ENCODE data around the gene ALPK3.

DNA sequence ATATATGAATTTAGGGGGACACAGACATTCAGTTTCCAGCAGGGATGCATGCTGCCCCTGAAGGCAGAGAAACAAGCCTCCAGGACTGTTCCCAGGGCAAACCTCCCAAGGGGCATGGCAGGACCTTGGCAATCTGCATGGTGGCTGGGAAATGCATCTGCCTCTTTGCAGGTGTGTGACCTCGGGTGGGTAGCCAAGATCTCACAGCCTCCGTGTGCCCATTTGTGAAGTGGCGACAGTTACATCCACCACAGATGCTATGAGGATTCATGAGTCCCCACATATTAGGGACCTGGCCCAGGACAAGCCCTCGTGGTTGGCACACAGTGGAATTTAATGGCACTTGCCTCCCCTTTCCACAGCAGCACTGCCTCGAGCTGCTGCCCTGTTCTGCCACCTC lies 97.2 kb downstream of the ALPK3 start:
- TF ChIP-seq, protein P1, sequence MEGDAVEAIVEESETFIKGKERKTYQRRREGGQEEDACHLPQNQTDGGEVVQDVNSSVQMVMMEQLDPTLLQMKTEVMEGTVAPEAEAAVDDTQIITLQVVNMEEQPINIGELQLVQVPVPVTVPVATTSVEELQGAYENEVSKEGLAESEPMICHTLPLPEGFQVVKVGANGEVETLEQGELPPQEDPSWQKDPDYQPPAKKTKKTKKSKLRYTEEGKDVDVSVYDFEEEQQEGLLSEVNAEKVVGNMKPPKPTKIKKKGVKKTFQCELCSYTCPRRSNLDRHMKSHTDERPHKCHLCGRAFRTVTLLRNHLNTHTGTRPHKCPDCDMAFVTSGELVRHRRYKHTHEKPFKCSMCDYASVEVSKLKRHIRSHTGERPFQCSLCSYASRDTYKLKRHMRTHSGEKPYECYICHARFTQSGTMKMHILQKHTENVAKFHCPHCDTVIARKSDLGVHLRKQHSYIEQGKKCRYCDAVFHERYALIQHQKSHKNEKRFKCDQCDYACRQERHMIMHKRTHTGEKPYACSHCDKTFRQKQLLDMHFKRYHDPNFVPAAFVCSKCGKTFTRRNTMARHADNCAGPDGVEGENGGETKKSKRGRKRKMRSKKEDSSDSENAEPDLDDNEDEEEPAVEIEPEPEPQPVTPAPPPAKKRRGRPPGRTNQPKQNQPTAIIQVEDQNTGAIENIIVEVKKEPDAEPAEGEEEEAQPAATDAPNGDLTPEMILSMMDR (IDR thresholded peaks at IDR 0.05; ENCODE audit: extremely low read depth in 1 of 2, insufficient read depth in 1 of 2, low read depth in 1 of 2, low read length in 2 of 2) = no peak
- TF ChIP-seq POLR2AphosphoS5 (IDR thresholded peaks at IDR 0.05; ENCODE audit: insufficient read depth, low read depth, low read length) (no peak), EZH2 (IDR thresholded peaks at IDR 0.05; ENCODE audit: borderline replicate concordance, low read depth, low read length, severe bottlenecking) (no peak), JUN (IDR thresholded peaks at IDR 0.05; ENCODE audit: borderline replicate concordance, insufficient read depth, insufficient read length, low read depth) (no peak), POLR2A (IDR thresholded peaks at IDR 0.05; ENCODE audit: low read depth, low read length) (no peak)

Measured in endothelial cell of umbilical vein (primary cell).